H9 (cell line): ENCODE measurements around the gene IL1RAPL1. TPM values are rescaled to one million over a fixed set of nuclear protein-coding genes. Genes with fewer than 3 reads are reported as not detected.

Source experiments
- DNase-seq: peaks from one replicate; pipeline ENCODE4 v3.0.0-alpha.2; 2017
- H2AFZ ChIP-seq: one replicate; pipeline ENCODE4 v1.6.1; 2013; ENCODE audit warnings: mild to moderate bottlenecking, low read length, control low read depth, moderate library complexity
- H2AK5ac ChIP-seq: 2 replicates; pipeline ENCODE4 v1.6.1; 2013; ENCODE audit warnings: low read length, control low read depth, mixed read lengths; ENCODE audit not compliant: insufficient read length
- H2BK120ac ChIP-seq: one replicate; pipeline ENCODE4 v1.6.1; 2013; ENCODE audit warnings: low read depth, mild to moderate bottlenecking, low read length, control low read depth, inconsistent platforms; ENCODE audit not compliant: poor library complexity, severe bottlenecking
- H2BK12ac ChIP-seq: 2 replicates; pipeline ENCODE4 v1.6.1; 2013; ENCODE audit warnings: low read length, control low read depth, mixed read lengths, low read depth; ENCODE audit not compliant: insufficient read length
- H2BK15ac ChIP-seq: 2 replicates; pipeline ENCODE4 v1.6.1; 2013; ENCODE audit warnings: low read depth, low read length, control low read depth
- H2BK20ac ChIP-seq: one replicate; pipeline ENCODE4 v1.6.1; 2013; ENCODE audit warnings: low read depth, mild to moderate bottlenecking, low read length, control low read depth, inconsistent platforms; ENCODE audit not compliant: poor library complexity, severe bottlenecking
- H2BK5ac ChIP-seq: 2 replicates; pipeline ENCODE4 v1.6.1; 2013; ENCODE audit warnings: low read length, control low read depth, mixed read lengths; ENCODE audit not compliant: insufficient read length
- H3K14ac ChIP-seq: 2 replicates; pipeline ENCODE4 v1.6.1; 2013; ENCODE audit warnings: low read length, control low read depth; ENCODE audit not compliant: insufficient read depth
- H3K18ac ChIP-seq: 2 replicates; pipeline ENCODE4 v1.6.1; 2013; ENCODE audit warnings: low read depth, mild to moderate bottlenecking, mixed read lengths, low read length, control low read depth; ENCODE audit not compliant: insufficient read length
- H3K23ac ChIP-seq: 2 replicates; pipeline ENCODE4 v1.6.1; 2013; ENCODE audit warnings: low read length, control low read depth, mixed read lengths, low read depth; ENCODE audit not compliant: insufficient read length
- H3K23me2 ChIP-seq: 2 replicates; pipeline ENCODE4 v1.6.1; 2013; ENCODE audit warnings: low read depth, mild to moderate bottlenecking, mixed read lengths, low read length, control low read depth; ENCODE audit not compliant: insufficient read length, poor library complexity, severe bottlenecking
- H3K27ac ChIP-seq: 2 replicates; pipeline ENCODE4 v1.5.1; 2013; ENCODE audit warnings: low read length, control low read depth, mixed read lengths, low read depth; ENCODE audit not compliant: insufficient read length
- H3K27me3 ChIP-seq: 2 replicates; pipeline ENCODE4 v1.6.1; 2013; ENCODE audit warnings: low read length, control low read depth, inconsistent platforms; ENCODE audit not compliant: insufficient read depth
- H3K4ac ChIP-seq: 2 replicates; pipeline ENCODE4 v1.6.1; 2013; ENCODE audit warnings: low read depth, mild to moderate bottlenecking, control low read depth, inconsistent platforms, low read length, moderate library complexity
- H3K4me1 ChIP-seq: 2 replicates; pipeline ENCODE4 v1.6.1; 2013; ENCODE audit warnings: low read length, control low read depth, inconsistent platforms; ENCODE audit not compliant: insufficient read depth
- H3K4me2 ChIP-seq: 2 replicates; pipeline ENCODE4 v1.6.1; 2013; ENCODE audit warnings: low read length, control low read depth, mixed read lengths; ENCODE audit not compliant: insufficient read length, insufficient read depth
- H3K56ac ChIP-seq: 2 replicates; pipeline ENCODE4 v1.6.1; 2013; ENCODE audit warnings: low read depth, mild to moderate bottlenecking, mixed read lengths, low read length, control low read depth; ENCODE audit not compliant: insufficient read length
- H3K79me1 ChIP-seq: 2 replicates; pipeline ENCODE4 v1.6.1; 2013; ENCODE audit warnings: low read depth, mild to moderate bottlenecking, moderate library complexity, low read length, control low read depth, inconsistent platforms; ENCODE audit not compliant: insufficient read depth, poor library complexity, severe bottlenecking
- H3K79me2 ChIP-seq: 2 replicates; pipeline ENCODE4 v1.6.1; 2013; ENCODE audit warnings: low read length, control low read depth, inconsistent platforms; ENCODE audit not compliant: insufficient read depth
- H3K9ac ChIP-seq: 2 replicates; pipeline ENCODE4 v1.6.1; 2013; ENCODE audit warnings: low read length, control low read depth, mixed read lengths; ENCODE audit not compliant: insufficient read length; ENCODE audit errors: extremely low read depth
- H3K9me3 ChIP-seq: one replicate; pipeline ENCODE4 v1.6.1; 2013; ENCODE audit warnings: low read depth, low read length, inconsistent platforms; ENCODE audit not compliant: control insufficient read depth
- H3T11ph ChIP-seq: one replicate; pipeline ENCODE4 v1.6.1; 2013; ENCODE audit warnings: mild to moderate bottlenecking, low read length, control low read depth, inconsistent platforms
- H4K20me1 ChIP-seq: one replicate; pipeline ENCODE4 v1.6.1; 2013; ENCODE audit not compliant: control insufficient read depth, insufficient read length, insufficient read depth
- H4K5ac ChIP-seq: 2 replicates; pipeline ENCODE4 v1.6.1; 2013; ENCODE audit warnings: low read depth, mild to moderate bottlenecking, mixed read lengths, low read length, control low read depth; ENCODE audit not compliant: insufficient read length
- H4K8ac ChIP-seq: replicated peaks from 2 replicates; pipeline ENCODE4 v1.6.1; 2013; ENCODE audit warnings: low read length, control low read depth, mixed read lengths, low read depth; ENCODE audit not compliant: insufficient read length
- H4K91ac ChIP-seq: 2 replicates; pipeline ENCODE4 v1.6.1; 2013; ENCODE audit warnings: low read depth, mild to moderate bottlenecking, moderate library complexity, mixed read lengths, low read length, control low read depth; ENCODE audit not compliant: insufficient read length
- H3K27ac Mint-ChIP-seq, 3 experiments: 2 replicates in 2 of 3; 3 replicates in 1 of 3; pipeline ENCODE4 v1.8.0; 2020 to 2021; ENCODE audit warnings: mixed read lengths in 3 of 3, mild to moderate bottlenecking in 1 of 3, moderate library complexity in 1 of 3
- H3K27me3 Mint-ChIP-seq: 2 replicates; pipeline ENCODE4 v1.8.0; 2021; ENCODE audit warnings: low read depth, mild to moderate bottlenecking, moderate library complexity, mixed read lengths
- H3K36me3 Mint-ChIP-seq, 3 experiments: 2 replicates in 2 of 3; 3 replicates in 1 of 3; pipeline ENCODE4 v1.8.0; 2020 to 2021; ENCODE audit warnings: low read depth in 3 of 3, mixed read lengths in 3 of 3; ENCODE audit not compliant: insufficient read depth in 1 of 3
- H3K4me1 Mint-ChIP-seq, 2 experiments: 2 replicates each; pipeline ENCODE4 v1.8.0; 2020; ENCODE audit warnings: mixed read lengths in 2 of 2
- H3K4me3 Mint-ChIP-seq, 2 experiments: 2 replicates in 1 of 2; 3 replicates in 1 of 2; pipeline ENCODE4 v1.8.0; 2020 to 2021; ENCODE audit warnings: mild to moderate bottlenecking in 2 of 2, mixed read lengths in 2 of 2, moderate library complexity in 1 of 2
- H3K9me3 Mint-ChIP-seq, 2 experiments: 2 replicates in 1 of 2; 3 replicates in 1 of 2; pipeline ENCODE4 v1.8.0; 2020; ENCODE audit warnings: mild to moderate bottlenecking in 2 of 2, mixed read lengths in 2 of 2, moderate library complexity in 1 of 2
- WGBS: extraction: QIAGEN DNeasy Blood & Tissue Kit; methylation state at CpG from one replicate; pipeline ENCODE4 v1.1.7; 2013; ENCODE audit warnings: missing lambda C conversion rate, low lambda C conversion rate, mixed read lengths; ENCODE audit not compliant: insufficient read length; ENCODE audit errors: extremely low coverage; 5-methylcytosine and 5-hydroxymethylcytosine counted together
- total RNA-seq: library from RNA; stranded (reverse); gene quantifications from 2 replicates; pipeline ENCODE4 v1.2.1, GENCODE V29; 2021
- TF ChIP-seq, protein P1 (sequence below): fragments of 200-600 bp; sonication (generic); conservative IDR thresholded peaks from 3 replicates; pipeline ENCODE4 v1.8.0; 2021; ENCODE audit warnings: antibody characterized with exemption, mild to moderate bottlenecking

The IL1RAPL1 gene
- total RNA-seq, 1 experiment from 2014 or later, result 0.31 TPM

DNA sequence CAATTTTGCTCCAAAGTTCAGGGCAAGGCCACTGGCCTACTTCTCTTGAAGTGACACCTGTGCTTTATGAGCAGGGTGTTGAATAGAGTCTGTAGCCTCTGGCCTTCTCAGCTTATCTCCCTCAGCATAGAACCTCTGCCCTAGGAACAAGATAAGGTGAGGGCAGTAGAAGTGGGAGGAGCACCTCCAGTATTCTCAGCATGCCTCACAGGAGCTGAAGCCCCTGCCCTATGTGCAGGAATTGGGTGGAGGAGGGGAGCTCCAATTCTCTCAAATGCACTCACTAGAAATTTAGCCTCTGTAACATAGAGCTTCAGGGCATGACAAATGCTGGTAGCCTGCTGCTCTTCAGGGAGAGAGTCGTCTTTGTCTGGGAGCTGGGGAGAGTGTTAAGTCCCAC is 479.3 kb downstream of the IL1RAPL1 start:
- H3K23me2 ChIP-seq, result no peaks in the 10 kb centered on the region

More for the DNA sequence above, 479.3 kb downstream of the IL1RAPL1 start:
- Histone ChIP-seq H3K23ac (no peak overlapping the region), H2BK5ac (no peak overlapping the region), H3K9ac (no peak overlapping the region), H2BK12ac (no peak overlapping the region), H3K79me1 (no peaks in the 10 kb centered on the region), H4K8ac (no peak overlapping the region), H3K27ac (no peak overlapping the region), H4K5ac (no peak overlapping the region), H3K27me3 (no peaks in the 10 kb centered on the region), H3K4me2 (no peak overlapping the region), H3K14ac (no peak overlapping the region), H3K4ac (no peak overlapping the region), H2BK20ac (no peak overlapping the region), H3K79me2 (no peaks in the 10 kb centered on the region), H3T11ph (no peak overlapping the region), H2BK15ac (no peak overlapping the region), H2AK5ac (no peak overlapping the region), H3K18ac (no peak overlapping the region), H3K56ac (no peak overlapping the region), H3K9me3 (no peaks in the 10 kb centered on the region), H4K91ac (no peak overlapping the region), H4K20me1 (no peaks in the 10 kb centered on the region), H2BK120ac (no peak overlapping the region), H2AFZ (no peak overlapping the region), H3K4me1 (peaks cover 10% of the 10 kb centered on the region; the same call in 1 of the 2 replicates)
- peaks cover 2% of the 10 kb centered on the region; the same call in 1 of the 2 replicates for H3K27me3 Mint-ChIP-seq
- H3K4me1 Mint-ChIP-seq, result peaks cover 23 to 24% of the 10 kb centered on the region in 2 experiments
- peaks cover 5 to 48% of the 10 kb centered on the region in 2 experiments; a peak in 4 of 5 replicates for H3K9me3 Mint-ChIP-seq
- H3K36me3 Mint-ChIP-seq, result no peaks in the 10 kb centered on the region; a peak in 1 of 7 replicates
- no peak overlapping the region for H3K4me3 Mint-ChIP-seq
- WGBS, result no CpG with 5 or more reads among the region's 1 CpG
- TF ChIP-seq, protein P1, sequence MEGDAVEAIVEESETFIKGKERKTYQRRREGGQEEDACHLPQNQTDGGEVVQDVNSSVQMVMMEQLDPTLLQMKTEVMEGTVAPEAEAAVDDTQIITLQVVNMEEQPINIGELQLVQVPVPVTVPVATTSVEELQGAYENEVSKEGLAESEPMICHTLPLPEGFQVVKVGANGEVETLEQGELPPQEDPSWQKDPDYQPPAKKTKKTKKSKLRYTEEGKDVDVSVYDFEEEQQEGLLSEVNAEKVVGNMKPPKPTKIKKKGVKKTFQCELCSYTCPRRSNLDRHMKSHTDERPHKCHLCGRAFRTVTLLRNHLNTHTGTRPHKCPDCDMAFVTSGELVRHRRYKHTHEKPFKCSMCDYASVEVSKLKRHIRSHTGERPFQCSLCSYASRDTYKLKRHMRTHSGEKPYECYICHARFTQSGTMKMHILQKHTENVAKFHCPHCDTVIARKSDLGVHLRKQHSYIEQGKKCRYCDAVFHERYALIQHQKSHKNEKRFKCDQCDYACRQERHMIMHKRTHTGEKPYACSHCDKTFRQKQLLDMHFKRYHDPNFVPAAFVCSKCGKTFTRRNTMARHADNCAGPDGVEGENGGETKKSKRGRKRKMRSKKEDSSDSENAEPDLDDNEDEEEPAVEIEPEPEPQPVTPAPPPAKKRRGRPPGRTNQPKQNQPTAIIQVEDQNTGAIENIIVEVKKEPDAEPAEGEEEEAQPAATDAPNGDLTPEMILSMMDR, result no peak
- H3K27ac Mint-ChIP-seq, result no peak overlapping the region
- DNase-seq, result peak; percentile 24
